Measurements from ENCODE around the gene CHD6. TPM values are rescaled to one million over a fixed set of nuclear protein-coding genes. Genes with fewer than 3 reads are reported as not detected.

The CHD6 gene
- total and polyA plus RNA-seq, 2 experiments from 2014 or later: 12.6 to 24.9 TPM

DNA sequence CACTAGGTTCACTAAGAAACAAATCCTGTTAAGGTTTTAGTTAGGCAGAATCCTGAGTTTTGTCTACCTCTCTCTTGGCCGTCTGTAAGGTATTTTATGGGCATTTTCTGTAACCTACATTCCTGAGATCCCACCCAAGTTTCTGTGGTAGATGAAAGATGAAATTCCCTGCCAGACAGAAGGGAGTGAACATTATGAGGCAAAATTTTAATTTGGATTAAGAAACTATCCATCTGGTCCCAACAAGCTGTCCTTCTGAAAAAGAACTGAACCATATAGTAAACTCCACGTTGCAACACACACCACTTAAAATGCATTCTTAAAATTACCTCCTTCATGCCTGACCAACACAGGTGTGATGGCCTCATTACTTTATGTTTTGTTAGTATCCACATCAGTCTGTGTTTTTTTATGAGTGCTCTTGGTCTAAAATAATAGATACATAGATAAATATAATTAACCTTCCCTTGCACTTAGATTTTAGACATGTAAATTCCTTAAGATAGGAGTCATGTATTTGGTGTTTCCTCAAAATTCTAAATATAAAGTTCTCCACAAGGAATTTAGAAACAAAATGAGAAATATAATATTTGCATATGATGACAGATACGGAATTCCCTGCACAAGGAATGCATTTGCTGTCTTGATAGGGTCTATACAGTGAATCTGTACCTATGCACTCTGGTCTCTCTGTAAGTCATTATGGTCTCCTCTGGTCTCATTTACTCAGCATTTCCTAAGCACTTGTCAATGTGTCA, 86.5 kb downstream of the CHD6 start:
- 80 to 85% methylated on average over 3 of the region's 3 CpGs for WGBS, 2 experiments (ENCODE audit: low coverage in 1 of 2, low lambda C conversion rate in 2 of 2, missing lambda C conversion rate in 2 of 2)
- peaks cover 37% of the 10 kb centered on the region for H3K79me2 ChIP-seq (ENCODE audit: insufficient read depth)
- H3K4me2 ChIP-seq (ENCODE audit: unreplicated experiment): no peak overlapping the region
- H3K27me3 ChIP-seq (replicated peaks; ENCODE audit: insufficient read depth): no peaks in the 10 kb centered on the region
- H3K36me3 ChIP-seq (ENCODE audit: low read depth): no peaks in the 10 kb centered on the region
- no peak for DNase-seq
- no peaks in the 10 kb centered on the region for H3K9me3 ChIP-seq (ENCODE audit: low read depth)
- no peak overlapping the region for H3K27ac ChIP-seq
- TF ChIP-seq EZH2 (IDR thresholded peaks at IDR 0.05; ENCODE audit: insufficient read depth, poor library complexity, severe bottlenecking) (no peak), EZH2phosphoT487 (IDR thresholded peaks at IDR 0.05; ENCODE audit: insufficient read depth, low read depth) (no peak)
- no peaks in the 10 kb centered on the region for H3F3A ChIP-seq (ENCODE audit: insufficient read depth)
- H3K4me3 ChIP-seq: no peak overlapping the region
- H3K9me2 ChIP-seq (ENCODE audit: insufficient read depth): no peaks in the 10 kb centered on the region
- peaks cover 8% of the 10 kb centered on the region for H3K4me1 ChIP-seq (ENCODE audit: insufficient read depth)
- no peak overlapping the region for H2AFZ ChIP-seq
- H3K9ac ChIP-seq: no peak overlapping the region
- no peaks in the 10 kb centered on the region; the same call in 1 of the 2 replicates for H4K20me1 ChIP-seq (ENCODE audit: insufficient read depth)
- in situ Hi-C loops (cut with MboI): no loop called here

DNA sequence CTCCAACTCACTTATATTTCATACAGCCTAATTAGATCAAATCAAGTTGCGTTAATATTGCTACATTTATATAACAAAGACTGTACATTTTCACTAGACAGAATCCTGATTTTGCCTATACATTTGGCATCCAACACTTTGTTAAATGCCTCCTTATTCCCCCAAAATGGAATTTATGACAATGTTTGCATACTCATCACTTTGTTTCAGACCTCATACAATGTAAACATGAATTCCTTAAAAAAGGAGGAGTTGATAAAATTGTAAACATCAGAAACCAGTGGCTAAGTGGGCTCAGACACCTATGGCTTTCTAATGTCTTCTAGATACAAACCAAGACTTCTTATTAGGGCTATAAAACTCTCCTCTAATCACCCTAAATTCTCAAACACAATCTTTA, 87.3 kb downstream of the CHD6 start:
- no peaks in the 10 kb centered on the region; the same call in 1 of the 2 replicates for H4K20me1 ChIP-seq (ENCODE audit: insufficient read depth)
- no peaks in the 10 kb centered on the region for H3K36me3 ChIP-seq (ENCODE audit: low read depth)
- TF ChIP-seq EZH2 (IDR thresholded peaks at IDR 0.05; ENCODE audit: insufficient read depth, poor library complexity, severe bottlenecking) (no peak), EZH2phosphoT487 (IDR thresholded peaks at IDR 0.05; ENCODE audit: insufficient read depth, low read depth) (no peak)
- H3K27me3 ChIP-seq (replicated peaks; ENCODE audit: insufficient read depth): no peaks in the 10 kb centered on the region
- in situ Hi-C loops (cut with MboI): no loop called here
- H3K4me3 ChIP-seq: no peak overlapping the region
- H3K9me2 ChIP-seq (ENCODE audit: insufficient read depth): no peaks in the 10 kb centered on the region
- no peak overlapping the region for H3K4me2 ChIP-seq (ENCODE audit: unreplicated experiment)
- WGBS, 2 experiments (ENCODE audit: low coverage in 1 of 2, low lambda C conversion rate in 2 of 2, missing lambda C conversion rate in 2 of 2): 100% methylated on average over 1 of the region's 1 CpG
- peaks cover 42% of the 10 kb centered on the region for H3K79me2 ChIP-seq (ENCODE audit: insufficient read depth)
- DNase-seq: no peak
- no peak overlapping the region for H3K27ac ChIP-seq
- H2AFZ ChIP-seq: no peak overlapping the region
- no peaks in the 10 kb centered on the region for H3F3A ChIP-seq (ENCODE audit: insufficient read depth)
- no peak overlapping the region for H3K9ac ChIP-seq
- H3K4me1 ChIP-seq (ENCODE audit: insufficient read depth): peaks cover 8% of the 10 kb centered on the region
- no peaks in the 10 kb centered on the region for H3K9me3 ChIP-seq (ENCODE audit: low read depth)

DNA sequence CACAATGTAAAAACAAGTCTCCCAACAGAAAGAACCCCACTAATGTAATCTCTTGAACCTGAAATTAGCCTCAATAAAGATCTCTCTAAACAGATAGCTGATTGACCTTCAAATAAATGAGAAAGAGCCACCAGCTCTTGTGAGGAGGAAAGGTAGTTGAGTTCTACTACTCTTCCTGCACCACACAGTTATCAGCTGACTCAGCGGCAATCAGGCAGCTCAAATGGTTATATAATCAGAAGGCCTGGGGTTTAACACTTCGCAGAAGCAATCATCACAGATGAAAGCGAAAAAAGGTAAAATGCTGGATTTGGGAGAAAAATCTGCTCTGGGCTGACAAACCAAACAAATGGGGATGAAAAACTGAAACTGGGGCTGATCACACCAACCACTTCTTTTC, 91.8 kb downstream of the CHD6 start:
- Histone ChIP-seq H3K4me3 (no peak overlapping the region), H3K27ac (no peak overlapping the region), H2AFZ (no peak overlapping the region), H3K4me1 (ENCODE audit: insufficient read depth) (peaks cover 10% of the 10 kb centered on the region), H4K20me1 (ENCODE audit: insufficient read depth) (peaks cover 4% of the 10 kb centered on the region; the same call in 1 of the 2 replicates), H3K9ac (no peak overlapping the region), H3K36me3 (ENCODE audit: low read depth) (0 out of 2 replicates have a peak, but pooled peaks cover 3% of the 10 kb centered on the region), H3K9me2 (ENCODE audit: insufficient read depth) (no peaks in the 10 kb centered on the region), H3K79me2 (ENCODE audit: insufficient read depth) (peaks cover 41% of the 10 kb centered on the region), H3F3A (ENCODE audit: insufficient read depth) (0 out of 2 replicates have a peak, but pooled peaks cover 6% of the 10 kb centered on the region), H3K9me3 (ENCODE audit: low read depth) (no peaks in the 10 kb centered on the region), H3K4me2 (ENCODE audit: unreplicated experiment) (no peak overlapping the region), H3K27me3 (replicated peaks; ENCODE audit: insufficient read depth) (no peaks in the 10 kb centered on the region)
- in situ Hi-C loops (cut with MboI): no loop called here
- 97 to 100% methylated on average over 3 of the region's 3 CpGs for WGBS, 2 experiments (ENCODE audit: low coverage in 1 of 2, low lambda C conversion rate in 2 of 2, missing lambda C conversion rate in 2 of 2)
- TF ChIP-seq EZH2 (IDR thresholded peaks at IDR 0.05; ENCODE audit: insufficient read depth, poor library complexity, severe bottlenecking) (no peak), EZH2phosphoT487 (IDR thresholded peaks at IDR 0.05; ENCODE audit: insufficient read depth, low read depth) (no peak)
- DNase-seq: no peak

DNA sequence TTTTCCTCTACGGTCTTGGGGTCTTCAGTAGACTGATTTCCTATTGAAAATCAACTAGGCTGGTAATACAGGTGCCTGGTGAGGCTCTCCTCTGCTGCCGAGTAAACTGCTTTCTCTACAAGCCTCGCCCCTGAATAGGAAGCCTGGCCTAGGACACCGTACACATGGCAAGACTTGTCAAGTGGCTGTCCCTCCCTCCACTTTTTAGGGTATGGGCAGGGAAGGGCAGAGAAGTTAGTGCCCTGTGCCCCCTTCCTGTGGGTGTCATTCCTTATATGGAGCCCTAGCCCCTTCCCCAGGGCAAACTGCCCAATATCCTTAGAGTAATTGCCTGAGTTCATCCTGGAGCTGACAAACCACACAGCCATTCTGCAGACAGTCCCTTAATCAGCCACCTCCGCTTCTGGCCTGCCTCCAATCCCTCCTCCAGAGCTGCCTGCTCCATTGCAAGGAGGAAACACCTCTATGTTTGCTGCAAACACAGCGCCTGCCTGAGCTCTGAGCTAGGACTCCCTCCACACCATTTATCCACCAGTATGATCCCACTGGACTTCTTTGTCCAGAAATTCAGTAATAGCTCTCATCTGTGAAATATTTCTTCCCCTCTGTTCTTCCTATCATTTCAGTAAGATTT, 93.1 kb downstream of the CHD6 start:
- Histone ChIP-seq H3K4me3 (peak overlapping the region; percentile 55), H3K4me1 (ENCODE audit: insufficient read depth) (peaks cover 10% of the 10 kb centered on the region), H3K27me3 (replicated peaks; ENCODE audit: insufficient read depth) (no peaks in the 10 kb centered on the region), H3K79me2 (ENCODE audit: insufficient read depth) (peaks cover 34% of the 10 kb centered on the region), H3K27ac (no peak overlapping the region), H3K36me3 (ENCODE audit: low read depth) (0 out of 2 replicates have a peak, but pooled peaks cover 3% of the 10 kb centered on the region), H3K4me2 (ENCODE audit: unreplicated experiment) (peak overlapping the region; percentile 67), H2AFZ (0 out of 2 replicates have a peak overlapping the region, but pooled peaks have one; percentile 23), H3K9me3 (ENCODE audit: low read depth) (no peaks in the 10 kb centered on the region), H3K9me2 (ENCODE audit: insufficient read depth) (no peaks in the 10 kb centered on the region), H3F3A (ENCODE audit: insufficient read depth) (0 out of 2 replicates have a peak, but pooled peaks cover 6% of the 10 kb centered on the region), H3K9ac (0 out of 2 replicates have a peak overlapping the region, but pooled peaks have one; percentile 26), H4K20me1 (ENCODE audit: insufficient read depth) (peaks cover 4% of the 10 kb centered on the region; the same call in 1 of the 2 replicates)
- WGBS, 2 experiments (ENCODE audit: low coverage in 1 of 2, low lambda C conversion rate in 2 of 2, missing lambda C conversion rate in 2 of 2): 59 to 66% methylated on average over 6 of the region's 6 CpGs
- peak; percentile 75 for DNase-seq
- TF ChIP-seq EZH2 (IDR thresholded peaks at IDR 0.05; ENCODE audit: insufficient read depth, poor library complexity, severe bottlenecking) (no peak), EZH2phosphoT487 (IDR thresholded peaks at IDR 0.05; ENCODE audit: insufficient read depth, low read depth) (no peak)
- in situ Hi-C loops (cut with MboI): no loop called here
